ENCODE results near the gene NDE1.

GRCh38 chr16:15759070-15759469 lies 109.0 kb downstream of the NDE1 start:
- TF ChIP-seq CTCF (IDR thresholded peaks at IDR 0.05) (no peak), POLR2A (IDR thresholded peaks at IDR 0.05) (no peak)
